ENCODE data around the gene LGALS9B.
"Not testable (repeated sequence)": the region's sequence is repeated elsewhere in the genome, so short reads cannot be mapped to it uniquely, and the experiment has no call there.

- TF ChIP-seq, protein P1, sequence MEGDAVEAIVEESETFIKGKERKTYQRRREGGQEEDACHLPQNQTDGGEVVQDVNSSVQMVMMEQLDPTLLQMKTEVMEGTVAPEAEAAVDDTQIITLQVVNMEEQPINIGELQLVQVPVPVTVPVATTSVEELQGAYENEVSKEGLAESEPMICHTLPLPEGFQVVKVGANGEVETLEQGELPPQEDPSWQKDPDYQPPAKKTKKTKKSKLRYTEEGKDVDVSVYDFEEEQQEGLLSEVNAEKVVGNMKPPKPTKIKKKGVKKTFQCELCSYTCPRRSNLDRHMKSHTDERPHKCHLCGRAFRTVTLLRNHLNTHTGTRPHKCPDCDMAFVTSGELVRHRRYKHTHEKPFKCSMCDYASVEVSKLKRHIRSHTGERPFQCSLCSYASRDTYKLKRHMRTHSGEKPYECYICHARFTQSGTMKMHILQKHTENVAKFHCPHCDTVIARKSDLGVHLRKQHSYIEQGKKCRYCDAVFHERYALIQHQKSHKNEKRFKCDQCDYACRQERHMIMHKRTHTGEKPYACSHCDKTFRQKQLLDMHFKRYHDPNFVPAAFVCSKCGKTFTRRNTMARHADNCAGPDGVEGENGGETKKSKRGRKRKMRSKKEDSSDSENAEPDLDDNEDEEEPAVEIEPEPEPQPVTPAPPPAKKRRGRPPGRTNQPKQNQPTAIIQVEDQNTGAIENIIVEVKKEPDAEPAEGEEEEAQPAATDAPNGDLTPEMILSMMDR (IDR thresholded peaks at IDR 0.05), result not testable (repeated sequence)
- not testable (repeated sequence) for TF ChIP-seq MYC (IDR thresholded peaks at IDR 0.05; ENCODE audit: borderline replicate concordance, low read length); CEBPB (IDR thresholded peaks at IDR 0.05); EP300 (IDR thresholded peaks at IDR 0.05); POLR2A (IDR thresholded peaks at IDR 0.05; ENCODE audit: low read length); REST (IDR thresholded peaks at IDR 0.05)
- TF ChIP-seq, protein P2, sequence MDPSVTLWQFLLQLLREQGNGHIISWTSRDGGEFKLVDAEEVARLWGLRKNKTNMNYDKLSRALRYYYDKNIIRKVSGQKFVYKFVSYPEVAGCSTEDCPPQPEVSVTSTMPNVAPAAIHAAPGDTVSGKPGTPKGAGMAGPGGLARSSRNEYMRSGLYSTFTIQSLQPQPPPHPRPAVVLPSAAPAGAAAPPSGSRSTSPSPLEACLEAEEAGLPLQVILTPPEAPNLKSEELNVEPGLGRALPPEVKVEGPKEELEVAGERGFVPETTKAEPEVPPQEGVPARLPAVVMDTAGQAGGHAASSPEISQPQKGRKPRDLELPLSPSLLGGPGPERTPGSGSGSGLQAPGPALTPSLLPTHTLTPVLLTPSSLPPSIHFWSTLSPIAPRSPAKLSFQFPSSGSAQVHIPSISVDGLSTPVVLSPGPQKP (IDR thresholded peaks at IDR 0.05; ENCODE audit: low read depth, low read length), result not testable (repeated sequence)
Measured at GRCh38 chr17:20417492-20418080, 49.8 kb downstream of the LGALS9B start.
